ENCODE results near the gene FRAT1. TPM values are rescaled to one million over a fixed set of nuclear protein-coding genes. Genes with fewer than 3 reads are reported as not detected.
A peak's percentile ranks its signal among the peaks of the same experiment; 100 is the strongest.

The FRAT1 gene
- total and polyA plus RNA-seq, 3 experiments from 2014 or later, result 4.3 to 13.3 (median 4.7) TPM

DNA sequence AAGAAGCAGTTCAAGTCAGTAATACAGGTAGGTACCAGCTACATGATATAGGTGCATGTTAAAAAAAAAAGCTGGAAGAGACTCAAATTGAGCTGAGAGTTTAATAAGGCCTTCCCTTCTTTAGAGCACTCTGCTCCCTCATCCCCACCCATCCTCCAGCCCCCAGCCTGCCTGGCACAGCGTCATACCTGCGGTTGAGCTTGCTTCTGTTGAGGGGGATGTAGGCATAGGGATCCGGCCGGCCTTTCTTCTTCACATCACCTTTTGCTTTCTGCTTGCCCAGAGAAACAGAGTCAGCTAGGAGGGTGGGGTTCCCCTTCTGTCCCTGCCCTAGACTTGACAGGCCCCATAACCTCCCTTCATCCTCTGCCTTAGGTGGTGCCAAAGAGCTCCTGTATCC is 39.3 kb downstream of the FRAT1 start:
- DNase-seq, result no peak
- peaks cover 0 to 12% (median 10%) of the 10 kb centered on the region in 3 donors for H3K4me1 Mint-ChIP-seq
- H3K9me3 ChIP-seq (ENCODE audit: low read length), result no peaks in the 10 kb centered on the region
- no peak overlapping the region for H3K4me3 Mint-ChIP-seq
- no peaks in the 10 kb centered on the region for H3K4me1 ChIP-seq (ENCODE audit: insufficient read depth, low read length)
- ChIA-PET CTCF (interaction anchor here (1.1 to 1.5 kb wide), 4 partner anchors 75 to 148 kb away, joined by 3 to 4 read pairs (median 4); no protein-coding TSS in a partner anchor), POLR2A (no interaction called here)
- H3K4me3 ChIP-seq (ENCODE audit: low read length), result no peak overlapping the region
- no peak overlapping the region for H3K27ac ChIP-seq (ENCODE audit: low read depth, low read length)
- no peaks in the 10 kb centered on the region for H3K36me3 ChIP-seq (ENCODE audit: insufficient read depth, low read length)
- no peak overlapping the region for H3K27ac Mint-ChIP-seq
- no peaks in the 10 kb centered on the region for H3K27me3 ChIP-seq (ENCODE audit: insufficient read depth, low read length, poor library complexity, severe bottlenecking)
- peaks cover 3 to 36% (median 14%) of the 10 kb centered on the region in 3 donors for H3K36me3 Mint-ChIP-seq
- H3K27me3 Mint-ChIP-seq, result no peaks in the 10 kb centered on the region
- no peaks in the 10 kb centered on the region for H3K9me3 Mint-ChIP-seq

DNA sequence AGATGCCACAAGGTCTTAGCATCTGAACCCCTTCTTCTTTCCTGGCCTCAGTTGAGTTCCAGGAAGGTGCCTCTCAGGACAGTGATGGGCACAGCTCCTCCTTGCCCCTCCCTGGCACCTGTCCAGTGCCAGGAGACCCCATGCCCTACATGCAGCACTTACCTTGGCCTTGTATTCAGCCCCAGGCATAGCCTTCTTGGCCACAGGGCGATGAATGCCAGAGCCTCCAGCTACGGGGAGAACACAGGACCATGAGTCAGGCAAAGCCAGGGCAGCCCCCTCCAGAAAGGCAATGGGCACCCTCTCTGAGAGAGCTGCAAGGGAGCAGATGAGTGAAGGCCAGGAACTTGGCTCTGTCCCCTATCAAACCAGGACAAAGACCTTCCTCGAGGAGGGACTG is 39.7 kb downstream of the FRAT1 start:
- no peak for DNase-seq
- no peak overlapping the region for H3K27ac ChIP-seq (ENCODE audit: low read depth, low read length)
- Mint-ChIP-seq H3K4me1 (peaks cover 0 to 12% (median 10%) of the 10 kb centered on the region in 3 donors), H3K4me3 (no peak overlapping the region), H3K9me3 (no peaks in the 10 kb centered on the region), H3K27ac (no peak overlapping the region), H3K36me3 (peaks cover 3 to 41% (median 14%) of the 10 kb centered on the region in 3 donors), H3K27me3 (no peaks in the 10 kb centered on the region)
- no peaks in the 10 kb centered on the region for H3K27me3 ChIP-seq (ENCODE audit: insufficient read depth, low read length, poor library complexity, severe bottlenecking)
- no peak overlapping the region for H3K4me3 ChIP-seq (ENCODE audit: low read length)
- no peaks in the 10 kb centered on the region for H3K4me1 ChIP-seq (ENCODE audit: insufficient read depth, low read length)
- no peaks in the 10 kb centered on the region for H3K36me3 ChIP-seq (ENCODE audit: insufficient read depth, low read length)
- ChIA-PET CTCF (interaction anchor here (0.9 to 1.5 kb wide), 5 partner anchors 75 to 148 kb away, joined by 3 to 4 read pairs (median 4); no protein-coding TSS in a partner anchor), POLR2A (interaction anchor here (1.3 kb wide), 1 partner anchor 40 kb away, joined by 3 read pairs; the partner anchor contains the start of gene FRAT1)
- H3K9me3 ChIP-seq (ENCODE audit: low read length), result no peaks in the 10 kb centered on the region

DNA sequence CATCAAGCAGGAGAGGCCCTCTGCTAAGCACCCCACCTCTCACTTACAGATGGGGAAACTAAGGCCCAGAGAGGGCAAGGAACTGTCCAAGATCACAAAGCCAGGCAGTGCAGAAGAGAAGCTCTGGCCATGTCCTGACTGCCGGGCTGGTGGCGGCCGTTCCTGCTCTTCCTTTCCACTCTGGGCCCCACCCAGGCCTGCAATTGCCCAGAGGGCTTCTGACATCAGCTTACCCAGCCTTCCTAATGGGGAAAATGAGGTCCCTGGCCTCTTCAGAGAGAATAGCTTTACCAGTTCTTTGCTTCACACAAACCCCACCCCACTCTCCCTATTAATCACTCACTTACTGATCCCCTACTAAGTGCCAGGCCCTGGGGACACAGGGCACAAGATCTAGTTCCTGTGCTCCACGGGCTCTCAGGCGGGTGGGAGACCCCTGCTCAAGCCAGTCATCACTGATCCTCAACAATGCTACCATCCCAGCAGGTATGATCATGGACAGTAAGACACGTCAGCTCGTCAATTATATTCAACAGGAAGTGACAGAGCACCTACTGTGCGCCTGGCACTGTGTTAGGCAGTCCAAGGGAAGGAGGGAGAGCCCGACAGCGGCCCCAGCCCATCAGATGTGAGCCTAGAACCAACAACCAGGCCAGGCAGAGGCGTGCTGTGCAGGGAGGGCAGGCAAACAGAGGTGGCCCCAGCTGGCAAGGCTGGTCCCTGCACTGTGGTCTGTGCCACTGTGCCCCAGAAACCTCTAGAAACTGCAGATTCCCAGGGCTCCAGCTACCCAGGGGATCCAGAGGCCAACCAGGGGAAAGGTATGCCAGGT is 41.9 kb downstream of the FRAT1 start:
- no peaks in the 10 kb centered on the region for H3K27me3 Mint-ChIP-seq
- no peak overlapping the region for H3K27ac ChIP-seq (ENCODE audit: low read depth, low read length)
- no peak for DNase-seq
- no peaks in the 10 kb centered on the region for H3K27me3 ChIP-seq (ENCODE audit: insufficient read depth, low read length, poor library complexity, severe bottlenecking)
- POLR2A ChIA-PET, result no interaction called here
- H3K36me3 Mint-ChIP-seq, result peaks cover 3 to 53% (median 12%) of the 10 kb centered on the region in 3 donors
- no peak overlapping the region for H3K4me3 ChIP-seq (ENCODE audit: low read length)
- peak overlapping the region in 1 of 7 donors; percentile 40 for H3K4me3 Mint-ChIP-seq
- no peaks in the 10 kb centered on the region for H3K4me1 ChIP-seq (ENCODE audit: insufficient read depth, low read length)
- H3K9me3 Mint-ChIP-seq, result no peaks in the 10 kb centered on the region
- no peaks in the 10 kb centered on the region for H3K9me3 ChIP-seq (ENCODE audit: low read length)
- no peaks in the 10 kb centered on the region for H3K36me3 ChIP-seq (ENCODE audit: insufficient read depth, low read length)
- H3K27ac Mint-ChIP-seq, result peak overlapping the region in 3 of 8 donors; percentile 36 to 77 (median 72)
- CTCF ChIA-PET, result no interaction called here
- H3K4me1 Mint-ChIP-seq, result peaks cover 0 to 8% (median 6%) of the 10 kb centered on the region in 3 donors

- H3K9me3 ChIP-seq (ENCODE audit: low read length), result no peaks in the 10 kb centered on the region
- DNase-seq, result no peak
- Mint-ChIP-seq H3K4me3 (no peak overlapping the region), H3K4me1 (peaks cover 0 to 2% (median 1%) of the 10 kb centered on the region in 3 donors), H3K36me3 (peaks cover 3 to 53% (median 9%) of the 10 kb centered on the region in 3 donors), H3K27ac (no peak overlapping the region), H3K27me3 (no peaks in the 10 kb centered on the region), H3K9me3 (no peaks in the 10 kb centered on the region)
- no peaks in the 10 kb centered on the region for H3K4me1 ChIP-seq (ENCODE audit: insufficient read depth, low read length)
- H3K27ac ChIP-seq (ENCODE audit: low read depth, low read length), result no peak overlapping the region
- no peaks in the 10 kb centered on the region for H3K36me3 ChIP-seq (ENCODE audit: insufficient read depth, low read length)
- POLR2A ChIA-PET, result no interaction called here
- H3K4me3 ChIP-seq (ENCODE audit: low read length), result no peak overlapping the region
- H3K27me3 ChIP-seq (ENCODE audit: insufficient read depth, low read length, poor library complexity, severe bottlenecking), result no peaks in the 10 kb centered on the region
- CTCF ChIA-PET, result no interaction called here
Measured at GRCh38 chr10:97361537-97361901, 42.4 kb downstream of the FRAT1 start.

DNA sequence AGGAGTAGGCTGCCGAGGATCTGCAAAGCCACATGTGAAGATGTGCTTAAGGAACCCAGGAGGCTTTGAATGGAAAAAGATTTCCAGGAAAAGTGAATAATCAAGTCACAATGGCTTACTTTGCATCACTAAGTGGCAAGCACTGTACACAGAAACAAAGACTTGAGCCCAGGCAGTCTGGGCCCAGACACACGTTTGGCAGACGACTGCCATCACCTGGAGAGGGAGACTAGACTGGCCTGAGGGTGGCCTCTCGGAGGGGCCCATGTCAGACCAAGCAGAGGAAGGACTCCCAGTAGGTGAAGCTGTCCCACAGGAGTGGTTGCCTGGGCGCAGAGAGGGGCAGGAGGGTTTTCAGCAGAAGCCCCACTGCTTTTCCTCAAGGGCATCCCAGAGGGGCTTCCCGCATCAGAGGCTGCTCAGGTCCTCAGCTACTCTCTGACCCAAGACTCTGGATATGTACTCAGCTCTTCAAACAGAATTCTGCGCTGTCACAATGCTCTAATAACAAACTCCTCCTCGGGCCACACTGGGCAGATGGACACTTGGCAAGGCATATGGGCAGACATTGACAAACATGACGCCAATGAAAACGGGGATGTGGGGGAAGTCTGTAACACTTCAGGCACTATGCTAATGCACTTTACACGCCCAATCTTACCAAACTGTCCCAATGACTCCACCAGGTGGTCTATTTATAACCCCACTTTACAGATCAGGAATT is 43.4 kb downstream of the FRAT1 start:
- H3K4me1 ChIP-seq (ENCODE audit: insufficient read depth, low read length), result no peaks in the 10 kb centered on the region
- Mint-ChIP-seq H3K27me3 (no peaks in the 10 kb centered on the region), H3K4me3 (no peak overlapping the region), H3K27ac (peak overlapping the region in 2 of 8 donors; percentile 37 to 73), H3K36me3 (peaks cover 3 to 57% (median 9%) of the 10 kb centered on the region in 3 donors), H3K4me1 (no peaks in the 10 kb centered on the region), H3K9me3 (no peaks in the 10 kb centered on the region)
- H3K4me3 ChIP-seq (ENCODE audit: low read length), result no peak overlapping the region
- ChIA-PET CTCF (no interaction called here), POLR2A (no interaction called here)
- H3K27me3 ChIP-seq (ENCODE audit: insufficient read depth, low read length, poor library complexity, severe bottlenecking), result no peaks in the 10 kb centered on the region
- DNase-seq, result no peak
- H3K36me3 ChIP-seq (ENCODE audit: insufficient read depth, low read length), result no peaks in the 10 kb centered on the region
- H3K9me3 ChIP-seq (ENCODE audit: low read length), result no peaks in the 10 kb centered on the region
- no peak overlapping the region for H3K27ac ChIP-seq (ENCODE audit: low read depth, low read length)

GRCh38 chr10:97363071-97363470 is 44.0 kb downstream of the FRAT1 start:
- Mint-ChIP-seq H3K27ac (peak overlapping the region in 1 of 8 donors; percentile 37), H3K36me3 (peaks cover 3 to 58% (median 9%) of the 10 kb centered on the region in 3 donors), H3K4me1 (no peaks in the 10 kb centered on the region), H3K4me3 (no peak overlapping the region), H3K27me3 (no peaks in the 10 kb centered on the region), H3K9me3 (no peaks in the 10 kb centered on the region)
- Histone ChIP-seq H3K36me3 (ENCODE audit: insufficient read depth, low read length) (no peaks in the 10 kb centered on the region), H3K9me3 (ENCODE audit: low read length) (no peaks in the 10 kb centered on the region), H3K27ac (ENCODE audit: low read depth, low read length) (no peak overlapping the region), H3K4me1 (ENCODE audit: insufficient read depth, low read length) (no peaks in the 10 kb centered on the region), H3K27me3 (ENCODE audit: insufficient read depth, low read length, poor library complexity, severe bottlenecking) (no peaks in the 10 kb centered on the region), H3K4me3 (ENCODE audit: low read length) (no peak overlapping the region)
- ChIA-PET POLR2A (no interaction called here), CTCF (no interaction called here)
- no peak for DNase-seq

DNA sequence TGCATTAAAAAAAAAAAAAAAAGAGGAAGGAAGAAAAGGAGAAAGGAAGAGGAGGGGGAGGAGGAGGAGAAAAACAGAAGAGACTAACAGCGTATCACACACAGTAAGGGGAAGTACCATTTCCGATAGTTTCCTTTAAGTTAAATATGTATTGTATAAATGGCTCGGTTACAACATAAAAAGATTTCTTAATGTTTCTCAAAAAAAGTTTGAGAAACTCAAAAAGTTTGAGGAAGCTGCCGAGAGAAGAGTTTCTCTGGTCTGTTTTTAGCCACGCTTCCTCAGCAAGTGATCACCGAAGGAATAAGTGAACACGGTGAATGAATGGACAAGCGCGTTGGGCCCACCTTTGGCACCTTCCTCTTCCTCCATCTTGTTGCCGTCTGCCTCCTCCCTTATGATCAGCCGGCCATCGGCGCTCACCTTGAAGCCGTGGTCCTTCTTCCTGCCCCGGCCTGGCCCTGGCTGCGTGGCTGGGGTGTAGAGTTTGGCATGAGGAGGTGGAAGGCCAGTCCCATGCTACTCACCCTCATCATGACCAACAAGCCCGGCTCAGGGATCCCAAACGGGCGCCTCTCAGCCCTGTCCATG is 46.8 kb downstream of the FRAT1 start:
- ChIA-PET CTCF (interaction anchor here (0.9 kb wide), 1 partner anchor 87 kb away, joined by 3 read pairs; no protein-coding TSS in a partner anchor), POLR2A (no interaction called here)
- Mint-ChIP-seq H3K4me3 (no peak overlapping the region), H3K36me3 (peaks cover 0 to 68% (median 7%) of the 10 kb centered on the region in 3 donors), H3K27me3 (no peaks in the 10 kb centered on the region), H3K4me1 (no peaks in the 10 kb centered on the region), H3K27ac (peak overlapping the region in 2 of 8 donors; percentile 29 to 77), H3K9me3 (no peaks in the 10 kb centered on the region)
- Histone ChIP-seq H3K4me3 (ENCODE audit: low read length) (no peak overlapping the region), H3K4me1 (ENCODE audit: insufficient read depth, low read length) (no peaks in the 10 kb centered on the region), H3K36me3 (ENCODE audit: insufficient read depth, low read length) (no peaks in the 10 kb centered on the region), H3K27ac (ENCODE audit: low read depth, low read length) (no peak overlapping the region), H3K9me3 (ENCODE audit: low read length) (no peaks in the 10 kb centered on the region), H3K27me3 (ENCODE audit: insufficient read depth, low read length, poor library complexity, severe bottlenecking) (no peaks in the 10 kb centered on the region)
- DNase-seq, result no peak

GRCh38 chr10:97366572-97366971 is 47.5 kb downstream of the FRAT1 start:
- Mint-ChIP-seq H3K27me3 (no peaks in the 10 kb centered on the region), H3K36me3 (peaks cover under 1 to 72% (median 11%) of the 10 kb centered on the region in 3 donors), H3K4me3 (no peak overlapping the region), H3K9me3 (no peaks in the 10 kb centered on the region), H3K4me1 (no peaks in the 10 kb centered on the region), H3K27ac (peak overlapping the region in 1 of 8 donors; percentile 35)
- POLR2A ChIA-PET, result no interaction called here
- Histone ChIP-seq H3K9me3 (ENCODE audit: low read length) (no peaks in the 10 kb centered on the region), H3K27me3 (ENCODE audit: insufficient read depth, low read length, poor library complexity, severe bottlenecking) (no peaks in the 10 kb centered on the region), H3K4me1 (ENCODE audit: insufficient read depth, low read length) (no peaks in the 10 kb centered on the region), H3K4me3 (ENCODE audit: low read length) (no peak overlapping the region), H3K27ac (ENCODE audit: low read depth, low read length) (no peak overlapping the region), H3K36me3 (ENCODE audit: insufficient read depth, low read length) (no peaks in the 10 kb centered on the region)
- DNase-seq, result no peak
- CTCF ChIA-PET, result no interaction called here

Data from CD8-positive, alpha-beta memory T cell (primary cell).